Mesodermal cell (in vitro differentiated cells): Measurements from ENCODE around the gene MTUS2.

ENCODE experiments used
- H3K27ac ChIP-seq: 2 replicates; pipeline ENCODE4 v1.7.0; 2013; ENCODE audit warnings: mild to moderate bottlenecking, low read depth, low read length, moderate library complexity; ENCODE audit not compliant: severe bottlenecking
- H3K36me3 ChIP-seq: 2 replicates; pipeline ENCODE4 v1.7.1; 2013; ENCODE audit warnings: mild to moderate bottlenecking, low read length, moderate library complexity; ENCODE audit not compliant: control insufficient read depth, insufficient read depth
- H3K4me1 ChIP-seq: one replicate; pipeline ENCODE4 v1.7.1; 2013; ENCODE audit warnings: mild to moderate bottlenecking, low read length; ENCODE audit not compliant: insufficient read depth, control insufficient read depth, poor library complexity, severe bottlenecking
- H3K4me3 ChIP-seq: 2 replicates; pipeline ENCODE4 v1.7.0; 2013; ENCODE audit warnings: low read length, control low read depth, mild to moderate bottlenecking; ENCODE audit not compliant: insufficient read depth, poor library complexity, severe bottlenecking; ENCODE audit errors: extremely low read depth
- H3K9me3 ChIP-seq: 2 replicates; pipeline ENCODE4 v1.7.1; 2013; ENCODE audit warnings: mild to moderate bottlenecking, low read length, moderate library complexity; ENCODE audit not compliant: control insufficient read depth
- WGBS, 2 experiments: methylation state at CpG; one replicate each; pipeline ENCODE4 v1.1.5; 2013; ENCODE audit warnings: missing lambda C conversion rate in 2 of 2; ENCODE audit not compliant: insufficient coverage in 2 of 2; 5-methylcytosine and 5-hydroxymethylcytosine counted together

Gene MTUS2

DNA sequence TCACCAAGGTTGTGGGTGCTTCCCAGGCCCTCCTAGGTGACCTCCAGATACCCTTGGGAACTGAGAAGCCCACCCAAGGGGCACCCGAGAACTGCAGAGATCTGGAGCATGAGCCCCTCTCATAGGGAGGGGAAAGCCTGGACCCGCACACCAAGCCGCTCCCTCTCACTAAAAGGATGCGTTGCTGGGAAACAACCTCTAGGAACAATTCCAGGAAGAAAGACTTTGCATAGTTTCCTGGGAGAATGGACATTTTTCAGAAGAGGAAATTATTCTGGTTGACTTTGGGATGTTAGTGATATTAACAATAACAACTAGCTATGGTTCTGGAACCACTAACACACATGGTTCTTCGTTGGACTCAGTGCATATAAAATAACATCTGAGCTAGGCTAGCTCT is 710.8 kb downstream of the MTUS2 start:
- Histone ChIP-seq H3K4me3 (no peak overlapping the region), H3K4me1 (no peaks in the 10 kb centered on the region), H3K36me3 (peaks cover 87% of the 10 kb centered on the region), H3K9me3 (no peaks in the 10 kb centered on the region), H3K27ac (no peak overlapping the region)
- 100% methylated on average over 4 of the region's 5 CpGs; no CpG with 5 or more reads in 1 of the 2 experiments for WGBS, 2 experiments

DNA sequence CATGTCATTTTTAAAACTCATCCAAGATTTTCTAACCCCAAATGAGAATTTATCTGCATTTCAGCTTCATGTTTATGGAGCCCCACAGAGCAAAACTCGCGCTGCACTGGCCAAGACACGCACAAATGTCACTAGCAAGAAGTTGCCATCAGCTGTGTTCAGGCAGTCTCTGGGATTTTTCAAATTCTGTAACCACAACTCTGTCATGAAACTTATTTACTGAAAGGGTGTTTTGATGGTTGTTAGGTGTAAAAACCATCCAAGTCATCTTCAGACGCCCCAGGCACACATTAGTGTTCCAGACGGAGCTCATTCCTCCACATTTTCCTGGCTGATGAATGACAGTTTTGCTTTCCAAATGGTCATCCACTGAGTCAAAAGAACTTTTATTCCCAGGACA is 712.0 kb downstream of the MTUS2 start:
- 96 to 97% methylated on average over 4 to 5 of the region's 5 CpGs for WGBS, 2 experiments
- Histone ChIP-seq H3K4me3 (no peak overlapping the region), H3K9me3 (no peaks in the 10 kb centered on the region), H3K27ac (no peak overlapping the region), H3K4me1 (no peaks in the 10 kb centered on the region), H3K36me3 (peaks cover 88% of the 10 kb centered on the region)

DNA sequence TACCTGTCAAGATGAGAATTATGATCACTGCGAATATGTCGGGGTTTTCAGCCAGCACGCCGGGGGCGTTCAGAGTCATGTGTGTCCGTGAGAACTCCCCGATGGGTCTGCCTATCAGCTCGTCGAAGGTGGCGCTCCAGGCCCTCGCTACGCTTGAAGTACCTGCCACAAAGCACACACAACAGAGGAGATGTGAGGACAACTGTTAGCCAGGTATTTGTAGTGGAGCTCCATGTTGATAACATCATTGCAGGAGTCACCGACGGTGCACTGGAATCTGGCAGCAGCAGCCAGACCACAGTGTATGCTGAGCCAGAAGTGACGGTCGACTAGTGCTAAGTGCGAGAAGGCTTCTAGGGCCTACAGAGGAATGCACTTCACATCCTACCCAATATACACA is 712.7 kb downstream of the MTUS2 start:
- Histone ChIP-seq H3K4me1 (no peaks in the 10 kb centered on the region), H3K9me3 (no peaks in the 10 kb centered on the region), H3K4me3 (no peak overlapping the region), H3K27ac (no peak overlapping the region), H3K36me3 (peaks cover 88% of the 10 kb centered on the region)
- WGBS, 2 experiments = 97 to 100% methylated on average over 11 to 12 of the region's 17 CpGs

DNA sequence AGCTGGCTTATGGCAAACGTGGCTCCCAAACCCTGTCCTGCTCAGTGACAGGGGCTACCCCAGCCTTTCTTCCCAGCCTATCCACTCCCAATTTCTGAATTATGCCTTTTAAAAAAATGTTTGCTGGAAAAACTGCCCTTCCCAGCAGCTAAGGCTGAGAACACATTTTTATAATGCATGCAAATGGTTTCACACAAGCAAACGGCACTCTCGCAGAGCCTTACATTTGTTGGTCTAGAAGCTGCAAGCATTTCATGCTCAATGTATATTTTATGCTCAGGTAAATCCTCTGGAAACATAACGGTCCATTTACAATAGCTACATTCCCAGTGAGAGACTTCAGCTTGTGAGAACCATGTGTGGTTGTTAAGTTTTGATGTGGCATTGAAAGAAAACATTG is 713.9 kb downstream of the MTUS2 start:
- peaks cover 76% of the 10 kb centered on the region for H3K36me3 ChIP-seq

DNA sequence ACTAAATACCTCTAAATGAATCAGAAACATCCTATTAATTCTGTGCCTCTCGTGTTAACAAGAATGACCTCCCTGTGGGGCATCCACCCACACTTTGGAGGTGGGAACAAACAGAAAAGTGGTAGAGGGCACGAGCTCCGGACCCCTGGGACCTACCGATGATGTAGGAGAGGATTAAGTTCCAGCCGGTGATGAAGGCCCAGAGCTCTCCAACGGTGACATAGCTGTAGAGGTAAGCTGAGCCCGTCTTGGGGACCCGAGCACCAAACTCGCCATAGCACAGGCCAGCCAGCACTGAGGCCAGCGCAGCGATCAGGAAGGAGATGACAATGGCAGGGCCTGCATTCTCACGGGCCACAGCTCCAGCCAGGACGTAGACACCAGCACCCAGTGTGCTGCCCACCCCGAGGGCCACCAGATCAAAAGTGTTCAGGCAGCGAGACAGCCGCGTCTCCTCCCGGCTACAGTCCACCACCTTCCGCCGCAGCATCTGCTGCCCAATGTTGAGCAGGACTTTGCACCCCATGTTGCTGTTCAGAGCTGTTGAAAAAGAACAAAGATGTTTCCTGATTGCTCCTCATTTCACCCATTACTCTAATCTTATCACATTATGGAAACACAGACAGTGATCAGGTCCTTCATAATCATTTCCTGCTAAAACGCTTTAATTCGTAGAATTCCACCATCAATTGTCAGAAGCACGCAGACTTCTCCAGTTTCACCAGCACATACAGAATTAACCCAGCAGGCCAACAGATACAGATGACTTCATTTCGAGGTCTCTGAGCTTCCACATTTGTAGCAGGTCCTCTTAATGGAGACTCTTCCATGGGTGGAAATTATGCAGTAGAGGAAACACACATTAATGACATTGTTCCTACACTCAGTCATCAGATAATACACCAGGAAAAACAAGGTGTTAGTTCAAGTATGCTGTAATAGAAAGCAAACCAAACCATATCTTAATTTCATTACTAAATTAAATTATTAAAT is 715.8 kb downstream of the MTUS2 start:
- Histone ChIP-seq H3K27ac (no peak overlapping the region), H3K9me3 (no peaks in the 10 kb centered on the region), H3K36me3 (peaks cover 75% of the 10 kb centered on the region), H3K4me1 (peaks cover 18% of the 10 kb centered on the region), H3K4me3 (no peak overlapping the region)
- 92 to 95% methylated on average over 20 to 21 of the region's 24 CpGs for WGBS, 2 experiments

More for the DNA sequence above, 713.9 kb downstream of the MTUS2 start:
- Histone ChIP-seq H3K27ac (no peak overlapping the region), H3K9me3 (no peaks in the 10 kb centered on the region), H3K4me3 (no peak overlapping the region), H3K4me1 (peaks cover 11% of the 10 kb centered on the region)
- WGBS, 2 experiments = 88 to 96% methylated on average over 3 of the region's 4 CpGs

DNA sequence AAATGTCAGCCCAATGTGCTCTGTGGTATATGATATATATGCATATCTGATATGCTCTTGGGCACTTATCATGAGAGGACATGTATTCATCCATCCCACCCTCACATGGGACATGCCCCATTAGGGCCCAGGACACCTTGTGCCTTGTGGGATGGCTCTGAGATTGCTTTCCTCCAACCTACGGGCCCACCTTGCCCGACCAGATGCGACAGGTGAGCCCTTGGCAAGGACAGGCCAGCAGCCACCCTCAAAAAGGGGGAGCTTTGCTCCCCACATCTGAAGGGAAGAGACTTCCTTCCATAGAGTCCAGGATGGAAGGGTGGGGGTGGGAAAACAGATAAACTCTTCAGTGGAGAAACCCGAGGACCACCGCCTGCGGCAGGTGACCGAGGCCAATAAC is 716.7 kb downstream of the MTUS2 start:
- Histone ChIP-seq H3K36me3 (peaks cover 71% of the 10 kb centered on the region), H3K27ac (no peak overlapping the region), H3K4me3 (no peak overlapping the region), H3K4me1 (peaks cover 19% of the 10 kb centered on the region), H3K9me3 (no peaks in the 10 kb centered on the region)
- 98 to 100% methylated on average over 3 to 6 of the region's 7 CpGs for WGBS, 2 experiments

DNA sequence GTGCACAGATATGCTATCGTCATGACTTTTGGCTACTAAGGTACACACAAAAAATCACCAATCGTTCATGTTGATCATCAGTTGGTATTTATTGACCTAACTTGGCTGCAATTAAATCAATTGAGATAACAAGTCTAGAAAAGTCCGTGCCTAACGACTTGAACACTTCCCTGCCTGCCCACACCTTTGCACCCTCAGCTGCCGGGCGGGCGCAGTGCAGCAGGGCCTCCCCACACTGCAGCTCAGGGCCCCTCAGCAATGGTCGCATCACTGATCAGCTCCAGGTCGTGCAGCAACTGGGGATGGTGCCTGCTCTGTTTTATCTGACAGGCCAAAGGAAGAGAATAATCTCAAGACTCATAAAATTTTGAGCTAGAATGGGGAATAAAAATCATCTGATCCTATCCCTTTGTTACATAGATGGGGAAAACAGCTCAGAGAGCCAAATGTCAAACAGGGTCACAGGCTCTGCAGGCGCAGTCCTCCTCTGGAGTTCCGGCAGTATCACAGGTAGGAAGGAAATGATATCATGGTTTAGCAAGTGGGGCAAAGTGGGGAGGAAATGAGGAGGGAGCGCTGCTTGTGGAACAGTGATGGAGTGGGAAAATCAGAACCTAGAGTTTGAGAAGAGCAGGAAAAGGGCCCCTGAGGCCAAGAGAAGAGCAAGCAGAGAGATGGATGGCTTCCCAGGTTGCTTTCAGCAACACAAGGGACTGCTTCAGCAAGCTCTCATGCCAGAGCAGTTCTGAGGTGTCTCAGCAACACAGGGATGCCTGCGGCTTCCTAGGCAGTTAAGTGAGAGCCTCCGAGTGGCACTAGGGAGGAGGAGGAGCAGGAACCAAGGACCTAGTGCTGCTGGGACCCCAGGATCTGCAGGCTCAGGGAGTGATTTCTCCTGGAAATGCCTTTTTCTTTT is 717.9 kb downstream of the MTUS2 start:
- 82 to 95% methylated on average over 11 to 14 of the region's 14 CpGs for WGBS, 2 experiments
- Histone ChIP-seq H3K36me3 (peaks cover 62% of the 10 kb centered on the region), H3K4me1 (peaks cover 20% of the 10 kb centered on the region), H3K4me3 (no peak overlapping the region), H3K9me3 (no peaks in the 10 kb centered on the region), H3K27ac (peak overlapping the region; percentile 10)

DNA sequence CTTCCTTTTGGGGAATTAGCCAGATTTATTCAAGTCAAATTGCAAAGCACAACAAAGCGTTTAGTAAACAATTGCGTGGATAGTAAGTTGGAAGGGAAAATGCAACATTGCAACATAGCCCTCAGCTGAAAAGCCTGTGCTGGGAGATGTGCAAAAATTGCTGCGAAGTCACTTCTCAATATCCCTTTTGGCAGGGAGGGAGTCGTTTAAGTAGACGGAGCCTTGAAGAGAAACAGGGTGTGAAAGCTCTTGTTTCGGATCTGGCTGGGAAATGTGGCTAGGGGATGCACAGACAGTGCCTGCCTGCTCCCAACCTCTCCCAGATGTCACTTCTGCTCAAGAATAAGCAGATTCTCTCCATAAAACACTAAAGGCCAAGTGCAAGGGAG is 718.5 kb downstream of the MTUS2 start:
- peaks cover 27% of the 10 kb centered on the region for H3K4me1 ChIP-seq
- H3K4me3 ChIP-seq = no peak overlapping the region
- H3K9me3 ChIP-seq = no peaks in the 10 kb centered on the region
- 90 to 97% methylated on average over 4 to 5 of the region's 6 CpGs for WGBS, 2 experiments
- peak overlapping the region; percentile 10 for H3K27ac ChIP-seq
- peaks cover 56% of the 10 kb centered on the region for H3K36me3 ChIP-seq

DNA sequence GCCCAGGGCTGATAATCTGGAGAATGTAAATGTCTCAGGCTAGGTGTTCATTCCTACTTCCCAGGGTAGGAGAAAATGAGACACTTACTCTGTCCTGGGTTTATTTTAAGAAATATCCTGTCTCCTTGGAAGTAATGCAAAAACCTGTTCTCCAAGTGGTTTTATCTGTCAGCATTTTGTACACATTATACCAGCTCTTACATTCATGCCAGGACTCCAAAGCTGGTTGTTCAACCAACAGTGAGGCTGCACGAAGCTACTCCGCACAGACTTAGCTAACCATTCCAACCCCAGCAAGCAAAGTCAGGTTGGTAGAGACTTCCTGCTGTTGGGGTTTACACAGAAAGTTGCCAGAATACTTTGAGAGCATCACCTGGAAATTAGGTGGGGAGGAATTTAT is 719.7 kb downstream of the MTUS2 start:
- 100% methylated on average over 2 of the region's 2 CpGs; no CpG with 5 or more reads in 1 of the 2 experiments for WGBS, 2 experiments
- H3K36me3 ChIP-seq = peaks cover 49% of the 10 kb centered on the region
- H3K9me3 ChIP-seq = no peaks in the 10 kb centered on the region
- no peak overlapping the region for H3K4me3 ChIP-seq
- H3K27ac ChIP-seq = no peak overlapping the region
- H3K4me1 ChIP-seq = peaks cover 34% of the 10 kb centered on the region

DNA sequence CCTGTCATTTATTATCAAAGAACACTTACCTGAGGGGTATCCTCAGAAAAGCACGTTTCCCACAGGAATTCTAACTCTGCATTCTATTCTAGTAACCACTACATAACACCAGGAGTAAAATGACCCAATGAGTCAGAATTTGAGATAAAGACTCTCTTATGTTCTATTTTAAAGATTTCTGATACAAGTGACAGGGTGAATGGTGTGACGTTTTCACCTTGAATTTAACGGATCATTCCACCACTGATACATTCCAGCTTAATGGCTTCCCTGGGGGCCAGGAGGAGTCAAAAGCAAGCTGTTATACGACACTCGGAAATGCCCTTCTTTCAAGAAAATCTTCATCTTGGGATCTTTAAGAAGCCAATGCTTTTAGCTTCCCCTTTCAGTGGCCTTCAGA is 720.2 kb downstream of the MTUS2 start:
- WGBS, 2 experiments = 70 to 75% methylated on average over 3 to 4 of the region's 5 CpGs

More for the DNA sequence above, 720.2 kb downstream of the MTUS2 start:
- H3K4me3 ChIP-seq = no peak overlapping the region
- no peaks in the 10 kb centered on the region for H3K9me3 ChIP-seq
- peaks cover 50% of the 10 kb centered on the region for H3K36me3 ChIP-seq
- H3K27ac ChIP-seq = no peak overlapping the region
- peaks cover 34% of the 10 kb centered on the region for H3K4me1 ChIP-seq
